GM23338 (cell line): ENCODE measurements around the gene FOXP4. TPM values are rescaled to one million over a fixed set of nuclear protein-coding genes. Genes with fewer than 3 reads are reported as not detected.

ENCODE experiments used
- ATAC-seq: fragments of 200-7000 bp; cut with Tn5 transposase; 3 replicates; pipeline ENCODE4 v1.9.1; 2020
- DNase-seq: peaks from one replicate; pipeline ENCODE4 v3.0.0-alpha.2; 2015; ENCODE audit warnings: low spot score
- H2AFZ ChIP-seq: fragments of 200-600 bp; sonication (generic); 2 replicates; pipeline ENCODE4 v1.8.0; 2016; ENCODE audit warnings: antibody characterized with exemption, mild to moderate bottlenecking, moderate library complexity
- H3F3A ChIP-seq: fragments of 200-600 bp; sonication (generic); replicated peaks from 2 replicates; pipeline ENCODE4 v1.8.0; 2017; ENCODE audit warnings: antibody characterized with exemption, mixed run types, low read depth
- H3K27ac ChIP-seq: fragments of 200-600 bp; sonication (generic); 2 replicates; pipeline ENCODE4 v1.6.1; 2016; ENCODE audit warnings: low read depth
- H3K27me3 ChIP-seq: fragments of 200-600 bp; sonication (generic); 2 replicates; pipeline ENCODE4 v1.8.0; 2016; ENCODE audit warnings: mild to moderate bottlenecking, mixed run types, moderate library complexity; ENCODE audit not compliant: insufficient read depth
- H3K36me3 ChIP-seq: fragments of 200-600 bp; sonication (generic); 2 replicates; pipeline ENCODE4 v1.8.0; 2016; ENCODE audit warnings: mild to moderate bottlenecking; ENCODE audit not compliant: insufficient read depth
- H3K4me1 ChIP-seq: fragments of 200-600 bp; sonication (generic); 2 replicates; pipeline ENCODE4 v1.8.0; 2016; ENCODE audit warnings: mild to moderate bottlenecking, moderate library complexity; ENCODE audit not compliant: insufficient read depth
- H3K4me2 ChIP-seq: fragments of 200-600 bp; sonication (generic); 2 replicates; pipeline ENCODE4 v1.7.1; 2017; ENCODE audit warnings: mixed run types
- H3K4me3 ChIP-seq: fragments of 200-600 bp; sonication (generic); 2 replicates; pipeline ENCODE4 v1.6.1; 2016; ENCODE audit warnings: mixed run types
- H3K79me2 ChIP-seq: fragments of 200-600 bp; sonication (generic); replicated peaks from 2 replicates; pipeline ENCODE4 v1.8.0; 2017; ENCODE audit warnings: mild to moderate bottlenecking; ENCODE audit not compliant: insufficient read depth
- H3K9me2 ChIP-seq: fragments of 200-600 bp; sonication (generic); 2 replicates; pipeline ENCODE4 v1.8.0; 2017; ENCODE audit not compliant: insufficient read depth
- H4K20me1 ChIP-seq: fragments of 200-600 bp; sonication (generic); replicated peaks from 2 replicates; pipeline ENCODE4 v1.8.0; 2017; ENCODE audit warnings: mild to moderate bottlenecking; ENCODE audit not compliant: insufficient read depth
- H3K27ac Mint-ChIP-seq: 2 replicates; pipeline ENCODE4 v1.8.0; 2020; ENCODE audit warnings: inconsistent platforms, mild to moderate bottlenecking, moderate library complexity, mixed read lengths
- H3K27me3 Mint-ChIP-seq: 3 replicates; pipeline ENCODE4 v1.8.0; 2022; ENCODE audit warnings: low read depth, mild to moderate bottlenecking, moderate library complexity, mixed read lengths, inconsistent platforms; ENCODE audit not compliant: insufficient read depth, poor library complexity
- H3K36me3 Mint-ChIP-seq: 3 replicates; pipeline ENCODE4 v1.8.0; 2021; ENCODE audit warnings: low read depth, mild to moderate bottlenecking, inconsistent platforms, moderate library complexity, mixed read lengths
- H3K4me1 Mint-ChIP-seq: 3 replicates; pipeline ENCODE4 v1.8.0; 2020; ENCODE audit warnings: mild to moderate bottlenecking, inconsistent platforms, mixed read lengths
- H3K4me3 Mint-ChIP-seq: 3 replicates; pipeline ENCODE4 v1.8.0; 2021; ENCODE audit warnings: moderate library complexity, mild to moderate bottlenecking, inconsistent platforms, mixed read lengths
- H3K9me3 Mint-ChIP-seq: 3 replicates; pipeline ENCODE4 v1.8.0; 2020; ENCODE audit warnings: moderate library complexity, mild to moderate bottlenecking, inconsistent platforms, mixed read lengths
- CREB1 ChIP-seq: fragments of 250-450 bp; sonication (Bioruptor Pico); IDR thresholded peaks from 2 replicates; pipeline ENCODE4 v1.5.0; 2020; ENCODE audit warnings: low read depth, mild to moderate bottlenecking, moderate library complexity
- ETS1 ChIP-seq: IDR thresholded peaks from 2 replicates; pipeline ENCODE4 v1.6.1; 2016; ENCODE audit warnings: antibody characterized with exemption
- EZH2 ChIP-seq: fragments of 200-600 bp; sonication (generic); IDR thresholded peaks from one replicate; pipeline ENCODE4 v1.8.0; 2017; ENCODE audit warnings: antibody characterized with exemption, mild to moderate bottlenecking, low read depth; ENCODE audit not compliant: unreplicated experiment
- EZH2phosphoT487 ChIP-seq: fragments of 200-600 bp; sonication (generic); IDR thresholded peaks from one replicate; pipeline ENCODE4 v1.8.1; 2018; ENCODE audit warnings: antibody characterized with exemption; ENCODE audit not compliant: unreplicated experiment
- JUNB ChIP-seq: IDR thresholded peaks from one replicate; pipeline ENCODE4 v1.6.1; 2016; ENCODE audit warnings: antibody characterized with exemption; ENCODE audit not compliant: unreplicated experiment
- NANOG ChIP-seq: IDR thresholded peaks from 2 replicates; pipeline ENCODE4 v1.6.1; 2016; ENCODE audit warnings: antibody characterized with exemption, borderline replicate concordance
- POLR2AphosphoS5 ChIP-seq: IDR thresholded peaks from 2 replicates; pipeline ENCODE4 v1.6.1; 2016; ENCODE audit warnings: antibody characterized with exemption, low read depth
- STAT1 ChIP-seq: IDR thresholded peaks from one replicate; pipeline ENCODE4 v1.6.1; 2016; ENCODE audit warnings: antibody characterized with exemption; ENCODE audit not compliant: unreplicated experiment
- ZNF462 ChIP-seq: fragments of 250-450 bp; sonication (Bioruptor Pico); IDR thresholded peaks from 2 replicates; pipeline ENCODE4 v1.5.0; 2020; ENCODE audit warnings: mild to moderate bottlenecking, moderate library complexity
- polyA plus RNA-seq: library from polyadenylated mRNA; unstranded; fragments of >200 nt; fragmentation: Nextera tagmentation; extraction: Ambion mirVana; gene quantifications from 2 replicates; pipeline ENCODE4 v1.2.1, GENCODE V29; 2016
- total RNA-seq: library from RNA; depleted of rRNA; stranded (reverse); fragments of >200 nt; shearing (Covaris generic); gene quantifications from 2 replicates; pipeline ENCODE4 v1.2.3, GENCODE V29; 2014

FOXP4 gene
- total and polyA plus RNA-seq, 2 experiments from 2014 or later: 5.1 to 13.5 TPM

- TF ChIP-seq ZNF462 (CRISPR knock-in tag): no peak
- no peak for TF ChIP-seq POLR2AphosphoS5
- no peak for TF ChIP-seq EZH2
Measured at GRCh38 chr6:41575598-41575997, 29.4 kb downstream of the FOXP4 start (continued).

DNA sequence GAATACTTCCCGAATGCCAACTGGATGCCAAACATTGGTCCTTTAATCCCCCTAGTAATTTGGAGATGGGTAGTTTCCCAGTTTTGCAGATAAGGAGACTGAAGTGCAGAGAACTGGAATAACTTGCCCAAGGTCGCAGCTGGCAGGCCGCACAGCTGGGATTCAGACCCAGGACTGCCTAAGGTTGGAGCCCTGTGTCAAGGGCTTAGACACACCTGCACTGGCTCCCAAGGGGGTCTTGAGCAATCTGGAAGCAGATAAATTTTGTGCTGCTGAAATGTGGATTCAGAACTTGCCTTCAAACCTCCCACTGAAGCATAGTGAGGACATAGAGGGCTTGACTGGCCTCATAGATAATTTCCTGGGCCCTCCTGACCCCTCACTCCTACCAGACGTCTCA, 30.5 kb downstream of the FOXP4 start:
- Histone ChIP-seq H3K27ac (no peak overlapping the region), H3K36me3 (no peaks in the 10 kb centered on the region), H3K4me1 (peaks cover 70% of the 10 kb centered on the region), H3K4me3 (no peak overlapping the region), H4K20me1 (no peaks in the 10 kb centered on the region; the same call in 1 of the 2 replicates), H3K4me2 (no peak overlapping the region), H3K79me2 (peaks cover 22% of the 10 kb centered on the region; the same call in 1 of the 2 replicates), H3F3A (peaks cover 14% of the 10 kb centered on the region), H2AFZ (no peak overlapping the region), H3K9me2 (no peaks in the 10 kb centered on the region), H3K27me3 (no peaks in the 10 kb centered on the region)
- H3K4me3 Mint-ChIP-seq: peak overlapping the region; percentile 15; the same call in 1 of the 3 replicates
- peaks cover 14% of the 10 kb centered on the region for H3K27me3 Mint-ChIP-seq
- H3K27ac Mint-ChIP-seq: peak overlapping the region; percentile 58; the same call in 1 of the 2 replicates
- H3K36me3 Mint-ChIP-seq: peaks cover 18% of the 10 kb centered on the region
- H3K4me1 Mint-ChIP-seq: peaks cover 84% of the 10 kb centered on the region
- no peak for DNase-seq
- no peaks in the 10 kb centered on the region for H3K9me3 Mint-ChIP-seq
- no peak for ATAC-seq
- TF ChIP-seq EZH2phosphoT487 (no peak), JUNB (no peak), STAT1 (no peak), POLR2AphosphoS5 (no peak), ETS1 (no peak), ZNF462 (CRISPR knock-in tag) (no peak), NANOG (no peak), CREB1 (CRISPR knock-in tag) (no peak)
